Medulla oblongata (tissue), 1 donor: Measurements from ENCODE around the gene ZNF500.

ENCODE experiments used
- DNase-seq: peaks from one replicate; pipeline ENCODE4 v3.0.0-alpha.2; 2015; ENCODE audit errors: extremely low spot score

The ZNF500 gene

DNA sequence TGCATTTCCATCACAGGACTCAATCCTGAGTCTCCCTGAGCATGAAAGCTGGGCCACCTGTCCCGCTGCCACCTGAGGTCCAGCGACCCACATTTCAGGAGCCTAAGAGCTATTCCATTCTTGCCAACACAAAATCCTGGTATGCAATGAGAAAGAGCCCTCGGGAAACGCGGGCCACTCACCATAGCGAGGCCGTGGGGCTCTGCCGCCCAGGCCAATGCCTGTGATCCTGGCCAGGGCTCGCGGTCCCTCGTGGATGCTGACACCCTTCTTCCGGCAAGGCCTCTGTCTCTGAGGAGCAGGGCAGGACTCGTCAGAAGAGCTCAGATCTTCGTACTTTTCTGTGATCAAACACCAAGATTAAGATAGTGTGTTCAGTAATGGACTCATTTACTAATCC lies 62.0 kb downstream of the ZNF500 start:
- DNase-seq: no peak

DNA sequence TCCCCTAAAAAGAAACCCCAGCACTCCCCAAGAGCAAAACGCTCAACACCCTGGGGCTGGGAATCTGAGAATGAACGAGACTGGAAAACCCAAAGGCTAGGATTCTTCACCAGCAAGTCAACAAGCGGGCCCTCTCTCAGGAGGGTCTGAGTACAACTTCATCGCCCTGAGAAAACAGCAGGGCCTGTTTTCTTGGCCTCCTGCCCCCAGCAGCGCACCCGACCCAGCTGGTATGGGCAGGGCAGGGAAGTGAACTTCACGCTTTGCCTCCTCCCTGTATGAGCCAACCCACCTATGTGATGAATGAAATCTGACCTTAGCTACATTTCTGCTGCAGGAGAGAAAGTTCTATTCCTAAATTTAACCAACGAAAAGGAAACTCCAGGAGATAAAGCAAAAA lies 62.5 kb downstream of the ZNF500 start:
- DNase-seq: no peak

DNA sequence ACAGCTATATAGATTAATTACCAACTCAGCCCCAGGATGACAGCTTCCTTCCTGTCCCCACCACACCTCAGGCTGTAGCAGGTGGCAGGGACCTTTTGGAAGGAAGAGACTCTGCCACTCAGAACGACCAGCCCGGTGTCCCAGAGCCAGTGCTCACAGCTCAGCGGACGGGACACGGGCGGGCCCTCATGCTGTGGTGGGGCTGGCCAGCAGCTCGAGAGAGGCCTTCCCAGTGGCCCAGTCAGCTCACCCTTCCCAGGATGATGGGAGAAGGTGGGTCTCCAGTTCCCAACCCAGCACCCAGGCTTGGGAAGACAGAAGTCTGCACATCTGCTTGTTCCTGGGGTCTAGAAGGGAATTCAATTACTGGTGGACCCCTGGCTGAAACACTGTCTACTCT lies 63.1 kb downstream of the ZNF500 start:
- DNase-seq: no peak

DNA sequence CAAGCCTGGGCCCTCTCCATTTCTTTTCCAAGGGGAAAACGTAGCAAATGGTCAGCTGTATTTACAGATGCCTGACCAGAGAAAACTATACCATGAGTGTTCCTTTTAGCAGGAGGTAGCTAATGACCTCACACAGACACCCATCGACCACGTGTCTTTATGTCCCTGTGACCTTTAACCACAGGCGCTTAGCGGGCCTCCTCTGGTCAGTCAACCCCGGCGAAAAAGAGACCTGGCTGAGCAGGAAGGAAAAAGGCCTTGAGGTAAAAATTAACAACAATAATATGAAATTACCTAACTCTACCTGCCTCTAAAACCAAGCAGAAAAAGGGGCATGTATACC lies 64.5 kb downstream of the ZNF500 start:
- no peak for DNase-seq

DNA sequence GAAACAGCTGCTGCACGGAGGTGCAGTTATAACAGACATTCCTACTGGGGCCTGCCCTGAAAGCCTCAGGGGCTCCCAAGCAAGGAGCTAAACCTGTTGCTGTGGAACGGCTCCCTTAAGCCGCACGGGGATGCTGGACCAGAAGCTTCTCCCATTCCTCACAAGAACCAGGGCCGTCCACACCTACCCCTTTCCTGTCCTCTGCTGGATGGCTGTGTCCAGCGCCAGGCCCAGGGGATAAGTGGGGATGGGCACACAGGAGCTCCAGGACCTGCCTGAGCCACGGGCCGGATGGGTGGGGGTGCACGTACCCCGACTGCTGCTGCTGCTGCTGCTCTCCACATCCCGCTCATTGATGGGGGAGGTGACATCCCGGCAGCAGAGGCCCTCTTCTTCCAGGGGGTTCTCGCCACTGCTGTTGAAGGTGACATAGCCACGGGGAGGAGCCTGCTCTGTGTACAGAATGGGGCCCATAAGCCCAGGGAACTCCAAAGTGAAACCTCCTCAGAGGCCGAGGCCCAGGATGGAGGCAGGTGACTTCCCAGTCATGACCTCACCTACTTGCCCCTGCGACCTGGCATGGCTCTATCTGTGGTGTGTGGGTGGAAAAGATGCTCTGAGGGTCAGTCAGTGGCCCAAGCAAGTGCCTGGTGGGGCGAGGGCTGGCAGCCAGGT lies 65.0 kb downstream of the ZNF500 start:
- no peak for DNase-seq

DNA sequence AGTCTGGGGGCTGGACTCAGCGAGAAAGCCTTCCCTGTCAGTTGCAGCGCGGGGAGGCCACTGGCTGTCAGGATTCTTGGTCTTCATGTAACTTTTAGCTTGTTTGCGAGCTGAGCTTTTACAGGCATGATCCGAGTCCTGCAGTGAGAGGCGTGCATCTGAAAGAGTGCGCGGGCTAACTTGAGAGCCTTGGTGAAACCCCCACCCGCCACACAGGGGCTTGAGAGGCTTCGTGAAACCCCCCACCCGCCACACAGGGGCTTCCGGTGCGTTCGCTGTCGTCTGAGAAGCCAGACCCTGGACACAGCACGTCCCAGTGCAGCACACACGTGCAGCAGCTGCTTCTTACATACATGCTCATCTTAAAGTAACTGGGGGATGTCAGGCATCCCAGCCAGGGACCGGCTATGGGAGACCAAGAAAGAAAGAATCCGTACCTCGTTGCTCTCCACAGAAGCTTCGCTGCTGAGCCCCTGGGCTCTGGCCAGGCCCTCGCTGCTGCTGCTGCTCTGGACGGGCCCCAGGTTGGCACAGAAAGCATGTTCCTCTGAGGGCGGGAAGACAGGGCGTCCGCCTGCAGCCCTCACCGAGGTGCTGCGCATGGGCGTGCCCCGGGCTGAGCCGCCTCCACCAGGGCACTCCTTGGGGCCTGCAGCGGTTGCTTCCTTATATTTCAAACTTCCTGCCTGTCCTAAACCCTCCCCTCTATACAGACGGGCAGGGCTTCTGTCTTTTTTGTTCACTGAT lies 65.8 kb downstream of the ZNF500 start:
- DNase-seq: no peak

DNA sequence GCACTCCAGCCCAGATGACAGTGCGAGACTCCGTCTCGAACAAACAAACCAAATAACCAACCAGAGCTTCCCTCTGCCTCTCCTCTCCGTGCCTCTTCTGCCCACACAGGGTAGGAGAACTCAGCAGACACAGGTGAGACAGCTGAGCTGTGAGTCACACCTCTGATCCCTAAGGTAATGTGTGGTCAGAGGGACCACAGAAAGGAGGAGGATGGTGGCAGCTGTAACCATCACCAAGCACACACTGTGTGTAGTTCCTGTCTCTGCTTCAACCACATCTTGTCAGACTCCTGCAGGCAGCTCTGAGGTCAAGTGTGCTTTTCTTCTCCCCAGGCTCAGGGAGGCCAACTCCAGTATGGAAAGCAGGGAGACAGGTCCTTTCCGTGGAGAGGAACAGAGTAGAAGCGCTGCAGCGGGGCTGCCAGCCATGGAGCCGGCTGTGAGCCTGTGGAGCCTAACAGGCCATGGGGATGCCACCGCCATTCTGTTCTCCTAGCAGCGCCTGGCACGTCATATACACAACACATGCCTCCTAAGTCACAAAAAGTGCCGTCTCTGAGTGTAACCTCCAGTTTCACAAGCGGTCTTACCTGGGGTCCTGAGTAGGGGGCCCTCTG lies 66.5 kb downstream of the ZNF500 start:
- no peak for DNase-seq

DNA sequence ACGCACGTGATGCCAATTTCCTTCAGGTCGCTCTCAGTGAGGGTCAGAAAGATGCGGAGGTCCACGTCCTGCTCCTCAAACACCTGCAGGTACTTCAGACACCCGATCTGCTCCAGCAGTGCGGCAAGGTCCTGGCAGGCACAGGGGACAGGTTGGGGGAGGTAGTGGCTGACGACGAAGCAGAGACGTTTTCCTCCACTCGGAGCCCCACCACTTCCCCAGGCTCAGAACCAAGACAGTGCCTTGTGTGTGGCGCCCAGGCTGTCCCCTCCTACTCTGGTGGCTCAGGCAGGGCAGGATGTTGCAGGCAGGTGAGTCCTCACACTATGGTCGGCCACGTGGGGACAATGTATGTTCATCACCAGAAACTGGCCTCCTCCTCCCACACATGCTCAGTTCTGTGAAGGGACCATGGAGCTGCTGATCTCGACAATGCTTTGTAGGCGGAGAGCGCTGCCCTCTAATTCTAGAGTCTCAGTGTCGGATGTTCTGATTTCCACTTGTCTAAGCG lies 67.9 kb downstream of the ZNF500 start:
- DNase-seq: no peak

DNA sequence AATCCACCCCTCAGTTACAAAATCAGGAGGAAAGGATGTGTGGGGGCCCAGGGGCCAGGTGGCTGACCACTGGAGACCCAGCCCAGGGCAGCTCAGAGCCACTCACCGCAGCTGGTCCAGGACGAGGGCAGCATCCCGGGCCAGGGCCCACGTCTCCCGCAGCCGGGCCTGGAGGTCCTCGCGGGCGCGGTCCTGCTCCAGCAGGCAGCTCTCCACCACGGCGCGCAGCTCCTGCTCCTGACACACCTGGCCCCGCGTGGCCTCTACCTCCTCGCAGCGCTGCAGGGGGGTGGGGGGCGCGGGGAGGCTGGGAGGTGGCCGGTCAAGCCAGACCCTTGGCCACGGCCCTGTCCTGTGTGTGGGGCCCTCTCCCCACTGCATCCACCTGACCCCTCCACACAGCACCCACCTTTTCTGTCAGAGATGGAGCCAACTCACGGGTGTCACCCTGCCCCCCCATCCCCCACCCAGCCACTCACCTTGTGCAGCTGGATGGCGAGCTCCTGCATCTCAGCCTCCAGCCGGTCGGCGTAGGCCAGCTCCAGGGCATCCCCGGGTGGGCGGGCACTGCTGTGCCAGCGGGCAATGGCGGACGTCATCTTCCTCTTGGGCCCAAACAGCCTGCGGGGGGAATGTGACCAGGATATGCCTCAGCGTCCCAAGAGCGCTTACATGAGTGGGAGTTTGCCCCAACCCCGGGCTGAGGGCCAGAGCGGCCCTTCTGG lies 68.5 kb downstream of the ZNF500 start:
- no peak for DNase-seq
